Right lobe of liver (tissue), 4 donors: ENCODE results near the gene PAK3.

ENCODE experiments used
- POLR2A ChIP-seq: fragments of 450-650 bp; IDR thresholded peaks from one replicate; pipeline ENCODE4 v1.6.1; 2017; ENCODE audit warnings: antibody characterized with exemption, mild to moderate bottlenecking
- TF ChIP-seq, protein P1 (sequence below), 4 donors: fragments of 200-600 bp in 3 of 4; fragments of 450-650 bp in 1 of 4; IDR thresholded peaks; one replicate each; pipeline versions ENCODE4 v1.5.1 to v1.8.0; 2016 to 2022; ENCODE audit warnings: antibody characterized with exemption in 4 of 4, mild to moderate bottlenecking in 2 of 4
- donor health status: DM: no; HTN: no; CAD: no.
- donor health status: DM: no; HTN: no; CAD: no.
- donor health status: DM: no; HTN: yes; CAD: no.

DNA sequence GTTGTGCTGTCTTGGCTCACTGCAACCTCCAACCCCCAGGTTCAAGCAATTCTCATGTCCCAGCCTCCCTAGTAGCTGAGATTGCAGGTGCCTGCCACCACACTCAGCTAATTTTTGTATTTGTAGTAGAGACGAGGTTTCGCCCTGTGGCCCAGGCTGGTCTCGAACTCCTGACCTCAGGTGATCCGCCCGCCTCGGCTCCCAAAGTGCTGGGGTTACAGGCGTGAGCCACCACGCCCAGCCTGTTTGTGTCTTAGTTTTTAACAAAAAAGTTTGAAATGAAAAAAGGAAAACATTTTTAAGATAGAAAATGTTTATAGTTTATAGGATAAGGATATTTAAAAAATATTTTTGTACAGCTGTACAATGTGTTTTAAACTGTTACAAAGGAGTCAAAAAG lies 111.9 kb downstream of the PAK3 start:
- TF ChIP-seq, protein P1, sequence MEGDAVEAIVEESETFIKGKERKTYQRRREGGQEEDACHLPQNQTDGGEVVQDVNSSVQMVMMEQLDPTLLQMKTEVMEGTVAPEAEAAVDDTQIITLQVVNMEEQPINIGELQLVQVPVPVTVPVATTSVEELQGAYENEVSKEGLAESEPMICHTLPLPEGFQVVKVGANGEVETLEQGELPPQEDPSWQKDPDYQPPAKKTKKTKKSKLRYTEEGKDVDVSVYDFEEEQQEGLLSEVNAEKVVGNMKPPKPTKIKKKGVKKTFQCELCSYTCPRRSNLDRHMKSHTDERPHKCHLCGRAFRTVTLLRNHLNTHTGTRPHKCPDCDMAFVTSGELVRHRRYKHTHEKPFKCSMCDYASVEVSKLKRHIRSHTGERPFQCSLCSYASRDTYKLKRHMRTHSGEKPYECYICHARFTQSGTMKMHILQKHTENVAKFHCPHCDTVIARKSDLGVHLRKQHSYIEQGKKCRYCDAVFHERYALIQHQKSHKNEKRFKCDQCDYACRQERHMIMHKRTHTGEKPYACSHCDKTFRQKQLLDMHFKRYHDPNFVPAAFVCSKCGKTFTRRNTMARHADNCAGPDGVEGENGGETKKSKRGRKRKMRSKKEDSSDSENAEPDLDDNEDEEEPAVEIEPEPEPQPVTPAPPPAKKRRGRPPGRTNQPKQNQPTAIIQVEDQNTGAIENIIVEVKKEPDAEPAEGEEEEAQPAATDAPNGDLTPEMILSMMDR (IDR thresholded peaks at IDR 0.05), result no peak
- no peak for TF ChIP-seq POLR2A
